GM18502 (cell line): ENCODE results near the gene DIP2A.

Experiments
- ATAC-seq: cut with Tn5 transposase; IDR thresholded peaks from one replicate; pipeline ENCODE4 v1.9.1; 2021; ENCODE audit warnings: mild to moderate bottlenecking; ENCODE audit not compliant: unreplicated experiment, poor library complexity

DIP2A gene

DNA sequence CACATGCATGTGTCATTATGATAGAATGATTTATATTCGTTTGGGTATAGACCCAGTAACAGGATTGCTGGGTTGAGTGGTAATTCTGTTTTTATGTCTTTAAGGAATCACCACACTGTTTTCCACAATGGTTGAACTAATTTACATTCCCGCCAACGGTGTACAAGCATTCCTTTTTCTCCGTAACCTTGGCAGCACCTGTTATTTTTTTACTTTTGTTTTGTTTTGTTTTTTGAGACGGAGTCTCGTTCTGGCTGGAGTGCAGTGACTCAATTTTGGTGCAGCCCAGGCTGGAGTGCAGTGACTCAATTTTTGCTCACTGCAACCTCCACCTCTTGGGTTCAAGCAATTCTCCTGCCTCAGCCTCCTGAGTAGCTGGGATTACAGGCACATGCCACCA, 154.7 kb downstream of the DIP2A start:
- ATAC-seq: no peak

DNA sequence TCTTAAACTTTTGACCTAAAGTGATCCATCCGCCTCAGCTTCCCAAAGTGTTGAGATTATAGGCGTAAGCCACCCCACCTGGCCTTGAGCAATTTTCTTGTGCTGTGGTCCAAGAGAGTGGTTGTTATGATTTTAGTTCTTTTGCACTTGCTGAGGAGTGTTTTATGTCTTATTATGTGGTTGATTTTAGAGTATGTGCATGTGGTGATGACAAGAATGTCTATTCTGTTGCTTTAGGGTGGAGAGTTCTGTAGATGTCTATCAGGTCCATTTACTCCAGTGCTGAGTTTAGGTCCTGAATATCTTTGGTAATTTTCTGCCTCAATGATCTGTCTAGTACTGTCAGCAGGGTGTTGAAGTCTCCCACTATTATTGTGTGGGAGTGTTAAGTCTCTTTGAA, 157.4 kb downstream of the DIP2A start:
- no peak for ATAC-seq

DNA sequence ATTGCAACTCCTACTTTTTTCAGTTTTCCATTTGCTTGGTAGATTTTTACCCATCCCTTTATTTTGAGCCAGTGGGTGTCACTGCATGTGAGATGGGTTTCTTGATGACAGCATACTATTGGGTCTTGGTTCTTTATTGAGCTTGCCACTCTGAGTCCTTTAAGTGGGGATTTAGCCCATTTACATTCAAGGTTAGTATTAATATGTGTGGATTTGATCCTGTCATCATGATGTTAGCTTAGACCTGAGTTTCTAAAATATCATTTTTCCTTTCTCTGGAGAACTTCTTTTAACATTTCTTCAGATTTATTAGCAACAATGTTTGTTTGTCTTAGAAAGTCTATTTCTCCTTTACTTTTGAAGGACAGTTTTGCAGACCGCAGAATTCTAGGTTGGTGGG, 158.0 kb downstream of the DIP2A start:
- ATAC-seq: no peak

DNA sequence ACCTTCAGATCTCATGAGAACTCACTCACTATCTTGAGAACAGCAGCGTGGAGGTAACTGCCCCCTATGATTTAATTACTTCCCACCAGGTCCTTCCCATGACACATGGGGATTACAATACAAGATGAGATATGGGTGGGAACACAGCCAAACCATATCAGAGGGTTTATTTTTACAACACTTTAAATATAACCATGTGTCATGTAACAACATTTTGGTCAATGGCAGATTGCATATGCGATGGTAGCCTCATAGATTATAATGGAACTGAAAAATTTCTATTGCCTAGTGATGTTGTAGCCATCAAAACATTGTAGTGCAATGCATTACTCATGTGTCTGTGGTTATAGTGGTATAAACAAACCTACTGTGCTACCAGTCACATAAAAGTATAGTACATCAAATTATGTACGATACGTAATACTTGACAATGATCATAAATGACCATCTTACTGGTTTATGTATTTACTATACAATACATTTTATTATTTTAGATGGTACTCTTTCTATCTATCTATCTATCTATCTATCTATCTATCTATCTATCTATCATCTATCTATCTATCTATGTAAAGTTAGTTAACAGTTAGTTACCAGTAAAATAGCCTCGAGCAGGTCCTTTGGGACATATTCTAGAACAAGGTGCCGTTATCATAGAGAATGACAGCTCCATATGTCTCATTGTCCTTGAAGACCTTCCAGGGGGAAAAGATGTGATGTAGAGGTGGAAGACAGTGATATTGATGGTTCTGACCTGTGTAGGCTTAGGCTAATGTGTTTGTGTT, 158.8 kb downstream of the DIP2A start:
- no peak for ATAC-seq

DNA sequence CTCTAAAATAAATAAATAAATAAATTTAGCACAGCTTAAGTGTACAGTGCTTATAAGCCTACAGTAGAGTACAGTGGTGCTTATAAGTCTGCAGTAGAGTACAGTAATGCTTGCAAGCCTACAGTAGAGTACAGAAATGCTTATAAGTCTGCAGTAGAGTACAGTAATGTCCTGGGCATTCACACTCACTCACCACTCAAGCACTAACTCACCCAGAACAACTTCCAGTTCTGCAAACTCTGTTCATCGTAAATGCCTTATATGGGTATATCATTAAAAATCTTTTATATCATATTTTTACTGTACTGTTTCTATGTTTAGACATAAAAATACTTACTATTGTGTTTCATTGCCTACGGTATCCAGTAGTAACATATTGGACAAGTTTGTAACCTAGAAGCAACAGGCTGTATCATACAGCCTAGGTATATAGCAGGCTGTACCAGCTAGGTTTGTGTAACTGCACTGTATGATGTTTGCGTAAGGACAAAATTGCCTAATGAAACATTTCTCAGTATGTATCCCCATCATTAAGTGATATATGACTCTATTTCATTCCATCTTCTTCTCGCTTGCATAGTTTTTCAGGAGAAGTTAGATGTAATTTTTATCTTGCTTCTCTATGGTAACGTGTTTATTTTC, 160.2 kb downstream of the DIP2A start:
- ATAC-seq: no peak
